Spleen (tissue), 11 donors: ENCODE measurements around the gene PPM1E. TPM values are rescaled to one million over a fixed set of nuclear protein-coding genes. Genes with fewer than 3 reads are reported as not detected.
"Not testable (repeated sequence)": the region's sequence is repeated elsewhere in the genome, so short reads cannot be mapped to it uniquely, and the experiment has no call there.

Source experiments
- DNase-seq: peaks from one replicate; pipeline ENCODE4 v3.0.0-alpha.2; 2020
- H3K27ac ChIP-seq, 8 donors: fragments of 200-600 bp; sonication (generic) in 7 of 8; 1 replicate in 4 of 8; 2 replicates in 4 of 8; pipeline versions ENCODE4 v1.5.0 to v1.8.0; 2016 to 2021; ENCODE audit warnings: inconsistent platforms in 4 of 8, mild to moderate bottlenecking in 4 of 8, moderate library complexity in 1 of 8
- H3K27me3 ChIP-seq, 7 donors: fragments of 200-600 bp; sonication (generic) in 6 of 7; replicated peaks in 1 of 7; 1 replicate in 4 of 7; 2 replicates in 3 of 7; pipeline versions ENCODE4 v1.5.0 to v1.8.0; 2016 to 2021; ENCODE audit warnings: inconsistent platforms in 3 of 7, mild to moderate bottlenecking in 1 of 7
- H3K36me3 ChIP-seq, 6 donors: fragments of 200-600 bp; sonication (generic) in 5 of 6; 1 replicate in 4 of 6; 2 replicates in 2 of 6; pipeline versions ENCODE4 v1.5.0 to v1.8.0; 2016 to 2021; ENCODE audit warnings: inconsistent platforms in 2 of 6
- H3K4me1 ChIP-seq, 6 donors: fragments of 200-600 bp; sonication (generic) in 5 of 6; 1 replicate in 3 of 6; 2 replicates in 3 of 6; pipeline versions ENCODE4 v1.5.0 to v1.8.0; 2016 to 2021; ENCODE audit warnings: inconsistent platforms in 3 of 6
- H3K4me3 ChIP-seq, 8 donors: fragments of 200-600 bp; sonication (generic) in 7 of 8; 1 replicate in 4 of 8; 2 replicates in 4 of 8; pipeline versions ENCODE4 v1.5.0 to v1.8.0; 2016 to 2021; ENCODE audit warnings: inconsistent platforms in 4 of 8, mild to moderate bottlenecking in 4 of 8, moderate library complexity in 2 of 8
- H3K9me3 ChIP-seq, 8 donors: fragments of 200-600 bp; sonication (generic) in 7 of 8; 1 replicate in 4 of 8; 2 replicates in 4 of 8; pipeline versions ENCODE4 v1.5.0 to v1.8.0; 2016 to 2021; ENCODE audit warnings: inconsistent platforms in 4 of 8
- CTCF ChIP-seq, 11 experiments: fragments of 200-600 bp in 7 of 11; fragments of 450-650 bp in 4 of 11; sonication (generic) in 4 of 11; IDR thresholded peaks in 8 of 11; conservative IDR thresholded peaks in 3 of 11; 1 replicate in 7 of 11; 2 replicates in 4 of 11; pipeline versions ENCODE4 v1.4.0 to v1.8.0; 2016 to 2021; ENCODE audit warnings: antibody characterized with exemption in 11 of 11, inconsistent platforms in 4 of 11, mild to moderate bottlenecking in 1 of 11
- POLR2A ChIP-seq, 3 donors: fragments of 450-650 bp; IDR thresholded peaks; one replicate each; pipeline ENCODE4 v1.5.1; 2017; ENCODE audit warnings: antibody characterized with exemption in 3 of 3, mild to moderate bottlenecking in 1 of 3
- POLR2AphosphoS5 ChIP-seq, 3 donors: sonication (generic); formaldehyde crosslinking; IDR thresholded peaks; one replicate each; pipeline ENCODE4 v1.5.1; 2017; ENCODE audit warnings: antibody characterized with exemption in 3 of 3
- WGBS, 5 donors: extraction: QIAGEN DNeasy Blood & Tissue Kit in 3 of 5; methylation state at CpG; one replicate each; pipeline versions ENCODE4 v1.1.5 to v1.1.7; 2013 to 2018; 5-methylcytosine and 5-hydroxymethylcytosine counted together
- intact Hi-C: fragments of 100-400 bp; cut with DNase I; formaldehyde crosslinking; loops from one replicate; pipeline ENCODE4 v1.15.0; 2023; ENCODE audit warnings: low total_unique reads
- polyA plus RNA-seq, 3 donors: library from polyadenylated mRNA; stranded (reverse); fragments of 200-250 nt; gene quantifications; one replicate each; pipeline ENCODE4 v1.2.1, GENCODE V29; 2013
- total RNA-seq, 7 donors: library from RNA; depleted of rRNA in 3 of 7; stranded (reverse); fragments of >200 nt in 3 of 7; fragmentation: NEBNext Ultra II Directional in 4 of 7; extraction: Animal tissue kit (Norgen Biotek cat#: 25700) in 4 of 7; gene quantifications; one replicate each; pipeline versions ENCODE4 v1.1.0 to v1.2.1, GENCODE V29; 2016 to 2021
- donor health status: healthy with polysubstance abuse.
- donor health status: DM: no; HTN: no; CAD: no; lungs with moderate emphysema.
- donor health status: DM: no; HTN: no; CAD: no.
- donor health status: Bipolar disorder and iron deficiency.
- donor health status: healthy.
- donor health status: DM: no; HTN: no; CAD: no.
- donor health status: DM: yes; HTN: yes; CAD: no.

Gene PPM1E
- total and polyA plus RNA-seq, 10 donors = 0.04 to 0.79 (median 0.48) TPM

GRCh38 chr17:58758890-58759289 lies 3.2 kb downstream of the PPM1E start:
- intact Hi-C loops = no loop called here

GRCh38 chr17:58759522-58759921 lies 3.9 kb downstream of the PPM1E start:
- no peaks in the 10 kb centered on the region for H3K9me3 ChIP-seq
- peaks cover 0 to 80% (median 53%) of the 10 kb centered on the region in 7 donors for H3K27me3 ChIP-seq
- TF ChIP-seq POLR2A (IDR thresholded peaks at IDR 0.05) (no peak), POLR2AphosphoS5 (IDR thresholded peaks at IDR 0.05) (no peak)
- intact Hi-C loops = no loop called here
- no peak for DNase-seq
- no peak overlapping the region for H3K27ac ChIP-seq
- 74 to 86% (median 83%) methylated on average over 2 of the region's 2 CpGs for WGBS, 5 donors
- H3K4me3 ChIP-seq = no peak overlapping the region
- peaks cover 3 to 25% (median 21%) of the 10 kb centered on the region in 6 donors for H3K4me1 ChIP-seq
- H3K36me3 ChIP-seq = no peaks in the 10 kb centered on the region

More at GRCh38 chr17:58758890-58759289, 3.2 kb downstream of the PPM1E start:
- Histone ChIP-seq H3K27me3 (peaks cover 0 to 82% (median 53%) of the 10 kb centered on the region in 7 donors), H3K4me1 (peaks cover 3 to 25% (median 21%) of the 10 kb centered on the region in 6 donors), H3K27ac (no peak overlapping the region), H3K9me3 (no peaks in the 10 kb centered on the region), H3K36me3 (no peaks in the 10 kb centered on the region), H3K4me3 (no peak overlapping the region)
- TF ChIP-seq POLR2A (IDR thresholded peaks at IDR 0.05) (no peak), POLR2AphosphoS5 (IDR thresholded peaks at IDR 0.05) (no peak), CTCF (IDR thresholded peaks at IDR 0.05 in 8 of 11, conservative IDR thresholded peaks at IDR 0.05 in 3 of 11) (no peak)
- 88 to 95% (median 91%) methylated on average over 8 of the region's 8 CpGs for WGBS, 5 donors
- no peak for DNase-seq

GRCh38 chr17:58760248-58760647 lies 4.6 kb downstream of the PPM1E start:
- Histone ChIP-seq H3K4me1 (peaks cover 3 to 23% (median 21%) of the 10 kb centered on the region in 6 donors), H3K27me3 (peaks cover 0 to 73% (median 53%) of the 10 kb centered on the region in 7 donors)
- 61 to 76% (median 75%) methylated on average over 2 of the region's 2 CpGs for WGBS, 5 donors

GRCh38 chr17:58763263-58763662 lies 7.6 kb downstream of the PPM1E start:
- WGBS, 5 donors = 32 to 48% (median 38%) methylated on average over 1 of the region's 1 CpG

More at GRCh38 chr17:58760248-58760647, 4.6 kb downstream of the PPM1E start:
- Histone ChIP-seq H3K36me3 (no peaks in the 10 kb centered on the region), H3K9me3 (no peaks in the 10 kb centered on the region), H3K4me3 (no peak overlapping the region), H3K27ac (no peak overlapping the region)
- no peak for TF ChIP-seq POLR2A (IDR thresholded peaks at IDR 0.05)
- no peak for TF ChIP-seq POLR2AphosphoS5 (IDR thresholded peaks at IDR 0.05)
- no peak for TF ChIP-seq CTCF (IDR thresholded peaks at IDR 0.05 in 8 of 11, conservative IDR thresholded peaks at IDR 0.05 in 3 of 11)
- intact Hi-C loops = no loop called here
- DNase-seq = no peak

GRCh38 chr17:58764373-58764772 lies 8.7 kb downstream of the PPM1E start:
- H3K9me3 ChIP-seq = no peaks in the 10 kb centered on the region
- no peak overlapping the region for H3K4me3 ChIP-seq
- no peaks in the 10 kb centered on the region for H3K4me1 ChIP-seq
- peaks cover 0 to 51% (median 19%) of the 10 kb centered on the region in 7 donors for H3K27me3 ChIP-seq
- no peaks in the 10 kb centered on the region for H3K36me3 ChIP-seq
- WGBS, 5 donors = 56 to 85% (median 75%) methylated on average over 5 of the region's 5 CpGs
- TF ChIP-seq CTCF (IDR thresholded peaks at IDR 0.05 in 8 of 11, conservative IDR thresholded peaks at IDR 0.05 in 3 of 11) = no peak
- DNase-seq = no peak
- intact Hi-C loops = no loop called here
- H3K27ac ChIP-seq = no peak overlapping the region

More at GRCh38 chr17:58763263-58763662, 7.6 kb downstream of the PPM1E start:
- no peak for TF ChIP-seq POLR2A (IDR thresholded peaks at IDR 0.05)
- TF ChIP-seq POLR2AphosphoS5 (IDR thresholded peaks at IDR 0.05) = no peak
- peaks cover 0 to 52% (median 26%) of the 10 kb centered on the region in 7 donors for H3K27me3 ChIP-seq
- H3K4me3 ChIP-seq = no peak overlapping the region
- no peaks in the 10 kb centered on the region for H3K9me3 ChIP-seq
- H3K4me1 ChIP-seq = no peaks in the 10 kb centered on the region
- H3K36me3 ChIP-seq = no peaks in the 10 kb centered on the region
- no peak for DNase-seq
- intact Hi-C loops = no loop called here
- no peak overlapping the region for H3K27ac ChIP-seq

GRCh38 chr17:58778482-58778881 lies 22.8 kb downstream of the PPM1E start:
- WGBS, 5 donors = 75 to 80% (median 78%) methylated on average over 5 of the region's 5 CpGs
- H3K36me3 ChIP-seq, intact Hi-C loops, H3K9me3 ChIP-seq, H3K27me3 ChIP-seq, H3K4me3 ChIP-seq, DNase-seq, H3K4me1 ChIP-seq, H3K27ac ChIP-seq: not testable (repeated sequence)
